Testis (tissue), 3 donors: Measurements from ENCODE around the gene C22orf31. TPM values are rescaled to one million over a fixed set of nuclear protein-coding genes. Genes with fewer than 3 reads are reported as not detected.

ENCODE experiments used
- DNase-seq: peaks from one replicate; pipeline ENCODE4 v3.0.0-alpha.2; 2019
- H3K27ac ChIP-seq, 2 donors: fragments of 200-600 bp; sonication (generic); one replicate each; pipeline ENCODE4 v1.5.1; 2019
- H3K27me3 ChIP-seq: fragments of 200-600 bp; sonication (generic); one replicate; pipeline ENCODE4 v1.5.1; 2019
- H3K36me3 ChIP-seq: fragments of 200-600 bp; sonication (generic); one replicate; pipeline ENCODE4 v1.5.1; 2017; ENCODE audit warnings: low read depth; ENCODE audit errors: missing control alignments
- H3K4me1 ChIP-seq: fragments of 200-600 bp; sonication (generic); one replicate; pipeline ENCODE4 v1.5.1; 2019
- H3K4me3 ChIP-seq, 2 donors: fragments of 200-600 bp; sonication (generic); one replicate each; pipeline ENCODE4 v1.5.1; 2017 to 2019
- H3K9me3 ChIP-seq: fragments of 200-600 bp; sonication (generic); one replicate; pipeline ENCODE4 v1.5.1; 2017
- CTCF ChIP-seq, 3 experiments: fragments of 450-650 bp in 2 of 3; fragments of 200-600 bp in 1 of 3; sonication (generic) in 1 of 3; IDR thresholded peaks; one replicate each; pipeline ENCODE4 v1.5.1; 2016 to 2019; ENCODE audit warnings: antibody characterized with exemption in 3 of 3, mild to moderate bottlenecking in 2 of 3, moderate library complexity in 1 of 3
- POLR2A ChIP-seq: fragments of 450-650 bp; IDR thresholded peaks from one replicate; pipeline ENCODE4 v1.6.1; 2017; ENCODE audit warnings: antibody characterized with exemption, mild to moderate bottlenecking, moderate library complexity
- WGBS, 2 donors: methylation state at CpG; one replicate each; pipeline ENCODE4 v1.1.5; 2018; 5-methylcytosine and 5-hydroxymethylcytosine counted together
- intact Hi-C: fragments of 100-400 bp; cut with DNase I; formaldehyde crosslinking; loops from one replicate; pipeline ENCODE4 v1.15.1; 2023; ENCODE audit warnings: low total_unique reads
- polyA plus RNA-seq: library from polyadenylated mRNA; stranded (reverse); fragments of 350-450 nt; fragmentation: Illumina TruSeq; extraction: RNeasy Lipid Tissue Mini Kit (QIAGEN cat#74804); gene quantifications from one replicate; pipeline ENCODE4 v1.2.3, GENCODE V29; 2014; ENCODE audit warnings: low read depth, low replicate concordance; ENCODE audit not compliant: insufficient read depth
- total RNA-seq, 2 donors: library from RNA; depleted of rRNA; stranded (reverse); fragments of >200 nt; gene quantifications; one replicate each; pipeline ENCODE4 v1.2.3, GENCODE V29; 2016

Gene C22orf31
- total and polyA plus RNA-seq, 3 donors from 2014 or later = 1.8 to 10.9 (median 4.5) TPM

- Histone ChIP-seq H3K27ac (peak overlapping the region in 1 of 2 donors; percentile 71), H3K4me1 (peaks cover 25% of the 10 kb centered on the region), H3K9me3 (no peaks in the 10 kb centered on the region), H3K27me3 (no peaks in the 10 kb centered on the region), H3K4me3 (no peak overlapping the region), H3K36me3 (no peaks in the 10 kb centered on the region)
- TF ChIP-seq CTCF (IDR thresholded peaks at IDR 0.05) = no peak
- no peak for TF ChIP-seq POLR2A
- no peak for DNase-seq
- intact Hi-C loops = no loop called here
- 58% methylated on average over 4 of the region's 4 CpGs for WGBS, 2 donors
These were observed 30.6 kb upstream of the C22orf31 start for GRCh38 chr22:29092243-29092642.

- DNase-seq = no peak
- Histone ChIP-seq H3K9me3 (no peaks in the 10 kb centered on the region), H3K4me3 (no peak overlapping the region), H3K27me3 (no peaks in the 10 kb centered on the region), H3K36me3 (no peaks in the 10 kb centered on the region), H3K27ac (no peak overlapping the region), H3K4me1 (peaks cover 25% of the 10 kb centered on the region)
- intact Hi-C loops = no loop called here
- WGBS, 2 donors = 90 to 91% methylated on average over 3 of the region's 3 CpGs
- no peak for TF ChIP-seq POLR2A
- TF ChIP-seq CTCF (IDR thresholded peaks at IDR 0.05) = no peak
These were observed 28.4 kb upstream of the C22orf31 start for GRCh38 chr22:29090039-29090438.

DNA sequence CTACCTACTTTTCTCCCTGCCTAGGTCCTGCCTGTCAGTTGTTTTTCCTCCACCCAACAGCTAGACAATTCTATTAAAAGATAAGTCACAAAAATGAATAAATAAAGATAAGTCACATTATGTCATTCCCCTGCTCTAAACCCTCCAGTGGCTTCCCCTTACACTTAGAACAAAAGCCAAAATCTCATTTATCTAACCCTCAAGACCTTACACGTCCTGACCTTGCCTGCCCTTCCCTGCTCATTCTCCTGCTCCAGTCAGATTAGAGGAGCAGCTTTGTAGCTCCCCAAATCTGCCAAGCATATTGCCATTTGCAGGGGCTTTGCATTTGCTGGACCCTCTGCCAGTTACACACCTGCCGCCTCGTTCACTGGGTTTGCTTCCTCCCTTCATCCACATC, 27.9 kb upstream of the C22orf31 start:
- peaks cover 25% of the 10 kb centered on the region for H3K4me1 ChIP-seq
- H3K27me3 ChIP-seq = no peaks in the 10 kb centered on the region
- no peak overlapping the region for H3K27ac ChIP-seq
- no peak overlapping the region for H3K4me3 ChIP-seq
- H3K36me3 ChIP-seq = no peaks in the 10 kb centered on the region
- intact Hi-C loops = no loop called here
- 74% methylated on average over 3 of the region's 3 CpGs for WGBS, 2 donors
- no peaks in the 10 kb centered on the region for H3K9me3 ChIP-seq
- TF ChIP-seq POLR2A = no peak
- TF ChIP-seq CTCF (IDR thresholded peaks at IDR 0.05) = no peak
- DNase-seq = no peak

GRCh38 chr22:29088809-29089208, 27.2 kb upstream of the C22orf31 start:
- no peaks in the 10 kb centered on the region for H3K27me3 ChIP-seq
- H3K4me3 ChIP-seq = no peak overlapping the region
- WGBS, 2 donors = 94 to 96% methylated on average over 3 of the region's 3 CpGs
- H3K4me1 ChIP-seq = peaks cover 21% of the 10 kb centered on the region
- no peak overlapping the region for H3K27ac ChIP-seq
- H3K36me3 ChIP-seq = no peaks in the 10 kb centered on the region
- no peaks in the 10 kb centered on the region for H3K9me3 ChIP-seq
- no peak for TF ChIP-seq CTCF (IDR thresholded peaks at IDR 0.05)
- TF ChIP-seq POLR2A = no peak
- DNase-seq = no peak
- intact Hi-C loops = no loop called here

DNA sequence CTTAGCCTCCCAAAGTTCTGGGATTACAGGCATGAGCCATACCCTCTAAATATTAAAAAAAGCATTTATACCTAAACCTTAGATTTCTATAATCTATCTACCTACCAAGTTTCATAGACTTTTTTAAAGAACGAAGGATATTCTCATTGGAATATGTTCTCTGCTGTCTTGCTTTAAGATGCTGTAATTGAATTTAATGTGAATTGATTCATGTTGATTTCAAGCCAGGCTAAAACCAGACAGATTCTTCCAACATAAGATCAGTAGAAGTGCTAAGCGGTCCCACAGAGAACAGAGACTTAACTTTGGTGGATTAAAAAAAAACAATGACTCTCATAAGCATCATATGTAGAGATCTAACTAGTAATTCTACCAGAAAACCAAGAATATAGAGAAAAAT, 25.4 kb upstream of the C22orf31 start:
- no peak for DNase-seq
- intact Hi-C loops = no loop called here
- 93 to 97% methylated on average over 2 of the region's 2 CpGs for WGBS, 2 donors
- H3K9me3 ChIP-seq = no peaks in the 10 kb centered on the region
- TF ChIP-seq CTCF (IDR thresholded peaks at IDR 0.05) = no peak
- TF ChIP-seq POLR2A = no peak
- H3K4me1 ChIP-seq = peaks cover 13% of the 10 kb centered on the region
- H3K4me3 ChIP-seq = no peak overlapping the region
- no peaks in the 10 kb centered on the region for H3K36me3 ChIP-seq
- H3K27ac ChIP-seq = no peak overlapping the region
- H3K27me3 ChIP-seq = no peaks in the 10 kb centered on the region
